HL-60/S4 (cell line): ENCODE measurements around the gene TTLL5.

ENCODE experiments used
- in situ Hi-C: fragments of 300-500 bp; cut with MboI; formaldehyde crosslinking; loops from 2 replicates; pipeline ENCODE4 v1.14.3; 2022; ENCODE audit warnings: low sequenced_read_pairs

TTLL5 gene

DNA sequence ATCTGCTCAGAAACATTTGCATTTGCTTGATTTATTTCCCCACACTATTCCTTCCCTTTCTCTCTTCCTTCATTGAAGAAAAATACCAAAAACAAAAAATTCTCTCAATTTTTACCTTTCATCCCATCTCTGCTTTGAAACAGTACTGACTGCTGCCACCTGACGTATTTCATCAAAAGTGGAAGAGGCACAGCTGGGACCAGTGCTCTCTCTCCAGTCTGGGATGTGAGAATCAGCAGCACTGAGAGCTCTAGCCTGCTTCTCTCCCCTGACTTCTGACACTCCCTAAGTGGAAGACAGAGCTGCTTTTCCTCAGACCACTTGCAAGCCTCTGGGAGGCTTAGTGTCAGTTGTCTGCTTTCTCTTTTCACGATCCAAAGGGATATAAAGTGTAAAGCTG lies 36.9 kb downstream of the TTLL5 start:
- in situ Hi-C loops, result no loop called here

DNA sequence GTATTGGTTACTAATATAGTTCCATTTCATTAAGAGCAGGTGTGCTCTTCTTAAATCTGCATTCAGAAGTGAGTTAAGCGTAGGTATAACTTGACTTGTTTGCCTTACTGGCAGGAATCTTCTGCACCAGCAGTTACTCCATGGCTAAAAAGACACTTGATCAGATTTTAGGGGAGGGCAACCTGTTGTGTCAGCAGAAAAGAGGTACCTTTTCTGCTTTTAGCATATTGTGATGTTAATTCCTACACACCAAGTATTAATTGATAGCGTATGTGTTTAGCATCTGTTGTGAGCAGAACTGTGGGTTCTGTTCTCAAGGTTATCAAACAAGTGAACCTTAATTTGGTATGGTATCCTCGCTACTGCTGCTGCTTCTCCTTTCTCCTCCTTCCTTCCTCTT lies 38.3 kb downstream of the TTLL5 start:
- in situ Hi-C loops, result no loop called here

DNA sequence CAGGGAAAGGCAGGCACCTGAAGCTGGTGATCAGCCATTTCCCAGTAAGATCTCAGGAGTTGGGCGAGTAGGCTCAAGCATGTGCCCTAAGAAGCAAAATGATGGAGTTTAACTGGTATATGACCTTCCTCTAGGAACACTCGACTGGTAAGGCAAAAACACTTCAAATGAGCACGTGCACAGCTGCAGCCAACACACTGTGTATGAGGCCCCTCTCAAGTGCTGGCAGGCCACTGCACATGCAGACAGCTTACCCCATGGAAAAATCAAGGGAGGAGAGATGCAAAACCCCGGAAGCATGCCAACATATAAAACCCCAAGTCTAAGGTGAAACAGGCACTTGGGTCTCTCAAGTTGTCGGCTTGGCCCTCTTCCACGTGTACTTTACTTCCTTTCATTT lies 39.2 kb downstream of the TTLL5 start:
- in situ Hi-C loops, result loop anchor here (25.0 kb wide), 1 partner anchor 262 kb away; no protein-coding TSS in a partner anchor

DNA sequence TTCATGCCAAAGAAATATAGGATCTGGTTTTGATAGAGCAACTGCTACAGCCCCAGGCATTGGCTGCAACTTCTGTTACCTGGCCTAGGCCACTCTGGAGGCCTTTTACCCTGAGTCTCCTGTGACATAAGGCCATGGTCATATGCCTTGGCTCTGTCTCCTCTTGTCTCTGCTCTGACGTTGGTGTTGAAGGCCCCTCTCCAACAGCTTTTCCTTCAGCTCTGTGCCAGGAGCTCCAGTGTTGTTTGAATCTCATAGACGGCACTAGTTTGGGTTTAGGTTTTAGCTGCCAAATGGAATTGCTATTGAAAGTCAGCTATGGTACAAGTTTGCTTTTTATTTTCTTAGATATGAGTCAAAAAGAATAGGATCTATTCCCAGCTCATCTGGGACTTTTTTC lies 41.1 kb downstream of the TTLL5 start:
- in situ Hi-C loops, result loop anchor here (25.0 kb wide), 1 partner anchor 260 kb away; no protein-coding TSS in a partner anchor

DNA sequence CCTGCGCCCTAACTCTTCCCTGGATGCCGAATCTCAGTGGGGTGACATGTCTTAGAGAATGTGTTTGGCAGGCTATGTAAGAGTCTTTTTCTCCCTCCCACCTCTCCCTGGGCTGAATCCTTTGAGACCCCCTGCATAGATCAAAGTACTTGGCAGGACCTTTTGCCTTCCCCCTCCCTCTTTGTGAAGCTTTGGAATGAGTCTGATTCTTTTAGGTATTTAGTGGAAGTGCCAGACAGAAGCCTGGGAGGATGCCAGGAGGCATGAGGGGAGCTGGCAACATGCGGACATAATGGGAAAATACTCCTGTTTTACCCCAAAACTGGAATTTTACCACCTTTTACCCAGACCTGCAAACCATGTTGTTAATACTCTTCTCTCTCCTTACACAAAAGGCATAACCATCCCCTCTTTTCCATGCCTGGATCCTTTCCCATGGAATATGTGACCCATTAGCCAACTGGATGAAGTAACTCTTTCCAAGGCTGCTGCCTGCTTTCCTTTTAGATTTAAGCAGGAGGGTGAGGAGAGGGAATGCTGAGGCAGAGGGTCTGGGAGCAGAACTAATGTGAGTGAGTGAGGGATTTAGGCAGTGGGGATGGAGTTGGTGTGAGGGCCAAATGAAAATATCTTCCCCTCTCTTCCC lies 41.7 kb downstream of the TTLL5 start:
- in situ Hi-C loops, result loop anchor here (25.0 kb wide), 1 partner anchor 260 kb away; no protein-coding TSS in a partner anchor

DNA sequence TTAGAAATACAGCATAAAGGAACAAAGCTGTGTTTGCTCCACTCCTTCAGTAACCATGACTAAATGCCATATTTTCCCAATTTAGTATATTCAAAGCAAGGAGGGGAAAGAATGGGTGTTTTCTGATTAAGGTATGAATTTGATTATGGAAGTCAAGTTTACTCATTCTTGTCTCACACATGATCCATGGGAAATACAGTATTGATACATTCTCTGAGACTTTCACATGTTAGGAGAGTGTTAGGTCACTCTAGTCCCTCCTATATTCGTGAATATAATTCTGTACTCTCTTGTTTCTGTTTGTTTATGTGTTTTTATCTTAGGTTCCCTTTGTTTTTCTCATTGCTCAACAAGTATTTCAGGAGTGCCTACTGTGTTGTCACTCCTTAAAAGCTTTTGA lies 42.4 kb downstream of the TTLL5 start:
- in situ Hi-C loops, result loop anchor here (25.0 kb wide), 1 partner anchor 259 kb away; no protein-coding TSS in a partner anchor

DNA sequence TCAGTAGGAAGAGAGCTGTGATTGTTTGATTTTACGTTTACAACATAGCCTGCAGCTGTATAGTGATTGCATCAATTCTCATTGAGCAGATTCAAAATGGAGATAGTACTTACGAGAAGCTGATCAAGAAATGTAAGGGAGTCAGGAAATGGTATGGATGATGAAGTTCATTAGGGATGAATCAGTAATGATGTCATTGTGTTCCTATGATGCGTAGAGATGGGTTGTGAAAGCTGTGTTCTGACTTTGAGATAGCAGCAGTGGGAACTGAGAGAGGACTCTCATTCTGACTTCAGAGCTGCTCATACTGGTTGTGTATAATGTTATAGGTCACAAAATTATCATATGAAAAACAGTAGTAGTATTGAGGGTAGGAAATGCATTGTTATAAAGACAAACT lies 44.0 kb downstream of the TTLL5 start:
- in situ Hi-C loops, result loop anchor here (25.0 kb wide), 1 partner anchor 257 kb away; no protein-coding TSS in a partner anchor

DNA sequence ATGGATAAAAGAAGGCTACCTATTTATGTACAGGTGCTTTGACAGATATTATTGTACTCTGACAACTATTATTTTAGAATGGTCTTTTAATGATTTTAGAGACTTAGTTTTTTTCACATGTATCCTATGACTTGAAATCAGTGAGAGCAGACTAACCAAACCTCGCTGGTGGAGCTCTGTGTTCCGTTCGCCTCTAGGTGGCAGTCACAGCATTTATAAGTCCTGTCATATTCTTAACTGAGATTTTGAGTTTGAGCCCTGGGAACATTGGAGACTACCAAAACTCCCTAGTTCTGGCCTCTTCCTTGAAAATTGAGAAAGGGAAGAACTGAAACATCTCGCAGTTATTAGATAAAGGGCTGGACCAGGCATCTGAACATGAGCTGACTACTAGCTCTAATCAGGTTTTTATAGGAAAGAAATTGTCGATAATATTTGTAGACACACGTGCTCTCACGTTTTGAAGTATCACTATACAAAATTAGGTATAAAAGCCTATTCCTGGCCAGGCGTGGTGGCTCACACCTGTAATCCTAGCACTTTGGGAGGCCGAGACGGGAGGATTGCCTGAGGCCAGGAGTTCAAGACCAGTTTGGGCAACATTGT lies 48.3 kb downstream of the TTLL5 start:
- in situ Hi-C loops, result loop anchor here (25.0 kb wide), 1 partner anchor 253 kb away; no protein-coding TSS in a partner anchor

DNA sequence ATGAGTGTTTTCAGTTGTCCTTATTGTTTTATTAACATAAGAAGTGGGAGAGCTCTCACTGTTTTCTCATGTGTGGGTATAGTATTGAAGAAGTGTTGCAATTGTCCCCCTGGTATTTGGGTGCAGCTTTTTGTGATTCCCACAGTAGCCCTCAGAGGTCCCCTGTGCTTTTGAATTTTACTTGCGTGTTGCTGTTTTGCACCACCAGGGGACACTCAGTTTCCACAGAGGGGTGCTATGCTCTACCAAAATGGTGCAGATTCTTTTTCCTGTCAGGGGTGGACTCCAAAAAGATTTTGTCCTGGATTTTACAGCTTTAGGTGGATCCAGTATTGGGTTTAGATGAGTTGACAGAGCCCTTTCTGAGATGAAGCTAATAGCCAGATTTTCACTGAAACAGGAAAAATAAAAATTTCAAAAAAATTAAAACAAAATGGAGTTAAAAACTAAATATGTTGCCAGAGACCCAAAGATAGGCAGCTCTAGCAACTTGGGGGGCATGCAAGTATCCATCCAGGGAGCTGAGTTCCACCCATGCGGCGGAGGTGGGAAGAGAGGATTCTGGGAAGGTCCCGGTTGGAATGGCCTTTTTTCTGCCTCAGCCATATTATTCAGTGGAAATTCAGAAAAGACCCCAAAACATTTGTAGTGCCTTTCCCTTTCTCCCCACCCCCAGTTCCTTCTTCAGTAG lies 50.2 kb downstream of the TTLL5 start:
- in situ Hi-C loops, result loop anchor here (25.0 kb wide), 1 partner anchor 251 kb away; no protein-coding TSS in a partner anchor

DNA sequence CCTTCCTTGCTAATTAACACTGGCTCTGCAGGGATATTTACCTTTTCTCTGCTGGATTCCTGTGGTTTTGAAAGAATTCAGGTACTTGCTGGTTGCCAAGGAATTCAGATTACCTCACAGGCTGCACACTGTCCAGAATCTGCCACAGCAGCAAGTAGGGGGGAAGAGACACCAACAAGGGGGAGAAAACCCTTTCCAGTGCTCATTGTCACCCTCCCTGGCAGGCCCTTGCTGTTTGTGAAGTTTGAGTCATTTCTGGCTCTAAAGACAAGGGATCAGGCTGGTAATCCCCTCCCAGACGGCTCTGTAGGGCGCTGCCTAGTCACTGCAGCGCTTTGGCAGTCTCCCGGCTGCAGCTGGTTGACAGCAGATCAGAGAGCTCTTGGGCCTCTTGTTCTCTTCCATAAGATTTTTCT lies 50.8 kb downstream of the TTLL5 start:
- in situ Hi-C loops, result loop anchor here (25.0 kb wide), 1 partner anchor 250 kb away; no protein-coding TSS in a partner anchor

DNA sequence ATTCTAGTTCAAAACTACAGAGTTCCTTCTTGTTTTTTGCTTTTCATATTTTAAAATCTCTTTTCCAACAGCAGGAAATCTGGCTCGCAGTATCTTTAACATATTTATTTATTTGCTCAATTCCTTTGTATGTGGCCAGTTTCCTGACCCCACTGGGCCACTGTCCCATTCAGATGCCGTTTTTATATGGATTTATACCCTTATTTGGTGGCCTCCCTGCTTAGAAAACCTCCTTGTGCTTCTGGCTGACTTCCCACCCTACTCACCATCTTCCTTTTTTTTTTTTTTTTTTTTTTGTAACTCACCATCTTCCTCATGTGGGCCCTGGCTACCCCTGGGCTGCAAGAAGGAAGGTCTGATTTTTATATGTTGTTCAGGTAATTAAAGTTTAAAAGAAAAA lies 53.9 kb downstream of the TTLL5 start:
- in situ Hi-C loops, result loop anchor here (25.0 kb wide), 1 partner anchor 247 kb away; no protein-coding TSS in a partner anchor

DNA sequence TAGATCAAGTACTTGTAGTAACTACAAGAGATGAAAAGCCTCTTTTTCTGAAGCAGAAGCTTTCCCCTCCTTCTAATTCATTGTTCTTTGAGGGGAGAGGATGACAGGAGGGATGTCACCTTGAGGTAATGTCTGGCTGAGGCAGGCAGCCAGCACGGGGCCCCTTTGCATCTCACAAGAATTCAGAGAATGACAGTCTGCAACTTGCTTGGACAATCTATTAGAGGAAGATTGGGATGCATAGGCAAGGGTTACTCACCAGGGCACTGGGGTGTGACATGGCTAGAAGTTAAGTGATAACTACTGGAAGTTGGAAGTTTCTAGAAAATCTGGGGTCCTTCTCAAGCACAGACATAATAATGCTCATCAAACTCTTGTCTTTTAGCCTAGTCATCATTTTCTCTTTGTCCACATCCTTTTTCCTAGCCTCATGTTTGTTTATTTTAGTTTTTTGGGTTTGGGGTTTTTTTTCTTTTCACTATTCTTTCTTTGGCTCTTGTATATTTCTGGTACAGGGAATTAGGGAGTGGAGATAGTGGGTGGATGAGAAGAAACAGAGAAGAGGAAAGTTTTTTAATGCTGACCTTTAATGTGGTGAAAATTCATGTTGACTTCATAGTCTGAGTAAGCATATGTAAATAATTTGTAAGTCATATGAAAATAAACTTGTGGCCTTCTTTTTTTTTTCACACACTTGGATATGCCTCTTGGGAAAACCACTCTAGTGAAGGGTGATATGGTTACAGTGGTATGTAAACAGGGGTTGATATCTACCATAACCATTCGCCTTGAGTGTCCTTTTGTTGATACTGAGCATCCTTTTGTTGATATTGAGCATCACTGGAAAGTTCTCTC lies 55.1 kb downstream of the TTLL5 start:
- in situ Hi-C loops, result loop anchor here (25.0 kb wide), 1 partner anchor 246 kb away; no protein-coding TSS in a partner anchor

DNA sequence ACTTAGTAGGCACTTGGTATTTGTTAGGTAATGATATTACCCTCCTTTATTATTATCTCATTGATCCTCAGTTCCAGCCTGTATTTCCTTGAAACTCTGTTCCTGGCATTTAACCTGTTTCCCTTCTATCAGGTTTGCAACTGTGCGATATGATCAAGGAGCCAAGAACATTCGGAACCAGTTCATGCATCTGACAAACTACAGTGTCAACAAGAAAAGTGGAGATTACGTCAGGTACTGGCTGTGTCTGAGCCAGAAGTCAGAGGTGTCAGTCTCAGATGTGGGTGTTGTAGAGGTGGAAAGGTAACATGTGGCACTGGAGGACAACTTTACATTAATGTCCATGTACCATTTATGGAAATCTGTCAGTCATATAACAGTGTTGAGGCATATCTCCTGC lies 56.7 kb downstream of the TTLL5 start:
- in situ Hi-C loops, result loop anchor here (25.0 kb wide), 1 partner anchor 245 kb away; no protein-coding TSS in a partner anchor

DNA sequence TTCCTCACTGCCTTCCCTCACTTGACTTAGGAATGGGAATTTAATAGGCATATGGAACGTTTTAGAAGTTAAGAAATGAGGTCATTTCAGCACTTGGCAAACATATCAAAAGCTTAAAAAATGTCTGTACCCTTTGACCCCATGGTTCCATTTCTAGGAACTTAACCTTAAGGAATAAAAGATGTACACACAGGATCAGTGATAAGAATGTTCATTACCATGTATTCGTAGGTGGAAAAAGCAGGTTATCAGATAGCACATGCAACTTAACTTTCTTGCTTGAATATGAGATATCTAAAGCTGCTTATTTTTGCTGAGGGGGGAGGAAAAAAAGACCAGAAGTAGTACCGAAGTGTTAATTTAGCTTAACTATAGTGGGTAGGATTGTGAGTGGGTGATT lies 57.2 kb downstream of the TTLL5 start:
- in situ Hi-C loops, result loop anchor here (25.0 kb wide), 1 partner anchor 244 kb away; no protein-coding TSS in a partner anchor

DNA sequence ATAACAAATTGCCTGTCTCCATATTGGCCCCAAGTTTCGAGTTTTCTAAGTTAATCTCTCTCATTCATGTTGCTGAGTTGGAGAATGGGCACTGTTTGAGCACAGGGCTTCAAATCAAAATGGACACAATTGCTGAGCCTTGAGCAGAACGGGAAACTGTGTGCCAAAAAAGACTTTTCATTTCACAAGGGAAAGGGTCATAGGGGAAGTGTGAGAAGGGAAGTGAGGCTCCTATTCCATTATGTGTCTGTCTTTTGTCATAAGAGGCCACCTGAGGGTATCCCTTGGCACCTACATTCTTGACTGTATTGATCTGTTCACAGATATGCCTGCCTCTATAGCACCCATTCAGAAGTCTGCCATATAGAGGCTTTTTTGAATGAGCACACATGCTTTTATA lies 59.1 kb downstream of the TTLL5 start:
- in situ Hi-C loops, result loop anchor here (25.0 kb wide), 1 partner anchor 242 kb away; no protein-coding TSS in a partner anchor

DNA sequence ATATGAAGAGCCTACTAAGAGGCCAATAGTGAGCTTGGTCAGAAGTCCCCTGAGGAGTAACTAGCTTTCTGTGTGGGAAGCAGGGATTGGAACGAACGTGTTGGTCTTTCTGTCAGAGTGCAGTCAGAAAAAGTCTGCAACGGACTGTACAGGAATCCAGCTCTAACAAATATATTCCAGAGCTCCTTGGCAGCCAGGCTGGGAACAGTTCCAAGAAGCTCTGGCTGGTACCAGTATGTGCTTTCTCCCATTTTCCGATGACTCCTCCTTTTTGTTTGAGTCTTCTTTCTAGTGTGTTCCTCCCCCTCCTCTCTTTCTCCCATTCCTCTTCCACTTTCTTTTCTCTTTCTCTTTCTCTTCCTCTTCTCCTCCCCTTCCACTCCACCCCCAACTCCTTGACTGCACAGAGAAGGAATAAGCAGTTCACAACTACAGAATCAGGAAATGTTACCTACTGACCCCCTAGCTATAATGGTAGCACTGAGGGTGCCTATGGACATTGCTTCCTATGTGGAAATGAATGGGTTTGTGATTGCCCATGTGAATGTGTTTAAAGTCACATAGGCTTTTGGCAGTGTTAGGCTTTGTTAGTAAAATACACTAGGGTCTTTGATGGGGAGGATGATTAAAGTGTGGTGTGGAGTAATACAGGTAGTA lies 59.9 kb downstream of the TTLL5 start:
- in situ Hi-C loops, result loop anchor here (25.0 kb wide), 1 partner anchor 241 kb away; no protein-coding TSS in a partner anchor

DNA sequence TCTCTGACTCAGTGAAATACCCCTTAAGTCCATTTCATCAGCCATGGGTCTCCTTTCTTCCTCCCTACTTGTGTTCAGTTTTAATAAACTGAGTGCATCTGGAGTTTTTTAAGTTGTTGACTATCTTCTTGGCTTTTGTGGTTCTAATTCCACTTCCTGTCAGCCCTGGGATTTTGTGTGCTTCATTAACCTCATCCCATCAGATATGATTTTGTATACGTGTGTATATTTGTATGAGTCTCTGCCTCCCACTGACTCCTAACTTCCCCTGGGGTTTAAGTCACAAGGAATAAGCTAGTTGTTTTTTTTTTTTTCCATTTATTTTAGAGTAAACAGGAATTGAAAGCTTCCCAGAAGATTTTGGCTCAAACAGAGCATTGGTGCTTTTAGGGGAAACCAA lies 62.7 kb downstream of the TTLL5 start:
- in situ Hi-C loops, result loop anchor here (25.0 kb wide), 1 partner anchor 239 kb away; no protein-coding TSS in a partner anchor

DNA sequence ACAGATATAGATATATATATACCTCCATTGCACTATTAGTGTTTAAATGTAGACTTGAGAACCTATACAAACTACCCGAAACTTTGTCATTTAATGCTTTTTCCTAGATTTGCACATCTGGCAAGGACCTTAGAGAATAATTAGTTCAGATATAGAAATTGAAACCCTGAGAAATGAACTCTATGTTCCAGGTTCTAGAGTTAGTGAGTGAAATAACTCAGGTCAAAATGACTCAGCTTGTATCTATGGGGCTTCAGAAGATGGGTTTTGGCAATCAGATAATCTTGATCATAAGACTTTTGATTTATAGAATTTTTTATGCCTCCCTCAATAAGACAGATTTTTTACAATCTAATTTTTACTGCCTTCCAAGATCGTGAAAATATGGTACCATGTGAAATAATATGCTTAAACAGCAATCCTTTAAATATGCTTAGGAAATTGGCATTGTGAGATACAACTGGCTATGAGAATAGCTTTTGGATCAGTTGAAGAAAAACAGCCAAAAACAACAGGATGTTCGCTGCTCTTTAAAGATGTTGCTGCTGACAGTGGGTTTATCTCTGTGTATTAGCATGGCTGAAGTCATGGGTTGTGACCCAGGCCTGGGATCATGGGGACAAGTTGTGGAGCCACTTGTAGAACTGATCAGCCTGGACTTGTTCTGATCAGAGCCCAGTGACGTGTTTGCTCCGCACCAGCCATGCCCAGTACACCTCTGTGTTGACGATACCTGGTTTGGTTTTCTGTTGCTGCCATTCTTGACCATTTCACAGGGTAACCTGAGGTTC lies 63.6 kb downstream of the TTLL5 start:
- in situ Hi-C loops, result loop anchor here (25.0 kb wide), 1 partner anchor 238 kb away; no protein-coding TSS in a partner anchor

DNA sequence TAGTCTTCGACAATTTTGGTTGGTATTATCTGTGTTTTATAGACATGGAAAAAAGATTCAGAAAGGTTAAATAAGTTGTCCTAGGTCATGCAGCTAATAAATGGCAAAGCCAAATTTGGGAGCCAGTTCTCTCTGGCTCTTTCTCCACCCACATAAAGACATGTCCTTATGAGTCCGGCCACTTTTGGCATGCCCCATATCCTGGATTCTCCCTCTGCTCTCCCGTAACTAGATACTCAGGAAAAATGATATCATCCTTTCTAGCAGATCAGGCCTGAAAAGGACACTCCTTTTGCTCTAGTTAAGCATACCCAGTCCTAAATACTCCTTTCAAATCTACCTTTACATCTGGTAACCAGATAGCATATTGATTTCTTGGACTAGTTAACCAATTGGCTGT lies 64.4 kb downstream of the TTLL5 start:
- in situ Hi-C loops, result no loop called here
